NT2/D1 (cell line): ENCODE measurements around the gene MON2.

Experiments used
- DNase-seq: peaks from one replicate; pipeline ENCODE4 v3.0.0-alpha.2; 2011; ENCODE audit warnings: low read depth, low spot score
- H3K27me3 ChIP-seq: 2 replicates; pipeline ENCODE4 v1.6.0; 2011; ENCODE audit warnings: mild to moderate bottlenecking; ENCODE audit not compliant: insufficient read length, insufficient read depth
- H3K36me3 ChIP-seq: 2 replicates; pipeline ENCODE4 v1.6.1; 2011; ENCODE audit warnings: mild to moderate bottlenecking, low read length, mixed read lengths; ENCODE audit not compliant: insufficient read depth, insufficient read length
- H3K4me1 ChIP-seq: 2 replicates; pipeline ENCODE4 v1.5.1; 2011; ENCODE audit not compliant: insufficient read depth, insufficient read length
- H3K4me3 ChIP-seq: 2 replicates; pipeline ENCODE4 v1.5.1; 2011; ENCODE audit warnings: low read depth; ENCODE audit not compliant: insufficient read length
- H3K9ac ChIP-seq: 2 replicates; pipeline ENCODE4 v1.6.0; 2011; ENCODE audit warnings: low read depth; ENCODE audit not compliant: insufficient read length
- H3K9me3 ChIP-seq: 2 replicates; pipeline ENCODE4 v1.5.1; 2011; ENCODE audit warnings: mild to moderate bottlenecking, low read length; ENCODE audit not compliant: insufficient read depth
- SUZ12 ChIP-seq: IDR thresholded peaks from 2 replicates; pipeline ENCODE4 v1.6.1; 2011; ENCODE audit not compliant: insufficient read length, insufficient read depth; ENCODE audit errors: extremely low read depth
- YY1 ChIP-seq: IDR thresholded peaks from 2 replicates; pipeline ENCODE4 v1.6.1; 2011; ENCODE audit not compliant: insufficient read length, insufficient read depth
- ZNF274 ChIP-seq: IDR thresholded peaks from 2 replicates; pipeline ENCODE4 v1.6.1; 2011; ENCODE audit warnings: mild to moderate bottlenecking, low read depth, low read length

The MON2 gene

GRCh38 chr12:62588916-62589315 is 122.3 kb downstream of the MON2 start:
- Histone ChIP-seq H3K9me3 (no peaks in the 10 kb centered on the region), H3K27me3 (no peaks in the 10 kb centered on the region), H3K9ac (no peak overlapping the region), H3K36me3 (peaks cover 11% of the 10 kb centered on the region), H3K4me3 (no peak overlapping the region), H3K4me1 (no peaks in the 10 kb centered on the region)
- no peak for DNase-seq
- TF ChIP-seq SUZ12: no peak
- no peak for TF ChIP-seq ZNF274
- TF ChIP-seq YY1: no peak

GRCh38 chr12:62597253-62597652 is 130.6 kb downstream of the MON2 start:
- Histone ChIP-seq H3K4me1 (no peaks in the 10 kb centered on the region), H3K9me3 (no peaks in the 10 kb centered on the region), H3K4me3 (no peak overlapping the region), H3K9ac (no peak overlapping the region), H3K36me3 (no peaks in the 10 kb centered on the region), H3K27me3 (no peaks in the 10 kb centered on the region)
- no peak for DNase-seq
- TF ChIP-seq SUZ12 (no peak), ZNF274 (no peak), YY1 (no peak)

GRCh38 chr12:62598846-62599245 is 132.2 kb downstream of the MON2 start:
- no peak overlapping the region for H3K4me3 ChIP-seq
- H3K36me3 ChIP-seq: no peaks in the 10 kb centered on the region
- no peak for TF ChIP-seq SUZ12
- no peak for TF ChIP-seq YY1
- no peak for TF ChIP-seq ZNF274
- no peaks in the 10 kb centered on the region for H3K9me3 ChIP-seq
- H3K9ac ChIP-seq: no peak overlapping the region
- H3K27me3 ChIP-seq: no peaks in the 10 kb centered on the region
- H3K4me1 ChIP-seq: no peaks in the 10 kb centered on the region
- no peak for DNase-seq

DNA sequence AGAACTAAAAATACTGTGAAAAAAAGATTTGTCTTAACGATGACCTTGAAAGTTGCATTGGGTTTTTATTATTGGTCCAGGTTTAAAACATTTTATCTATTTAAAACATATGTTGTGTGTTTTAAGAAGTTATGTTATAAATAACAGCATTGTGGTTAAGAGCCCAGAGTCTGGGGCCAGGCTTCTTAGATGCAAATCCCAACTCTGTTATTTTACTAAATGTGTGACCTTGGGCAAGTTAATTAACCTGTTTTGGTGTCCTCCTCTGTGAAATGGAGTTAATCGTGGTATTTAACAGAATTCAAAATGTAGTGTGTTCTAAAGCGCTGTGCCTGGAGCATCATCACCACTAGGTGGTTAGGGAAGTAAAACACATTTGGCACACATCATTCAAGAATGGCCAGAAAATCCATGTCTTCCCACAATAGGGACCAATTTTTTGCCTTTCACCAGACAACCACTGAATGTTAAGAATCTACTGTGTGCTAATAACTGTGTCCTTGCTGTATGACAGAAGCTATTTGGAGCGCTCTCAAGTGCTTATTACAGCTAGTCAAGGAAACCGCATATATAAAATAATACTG is 133.3 kb downstream of the MON2 start:
- H3K9me3 ChIP-seq: no peaks in the 10 kb centered on the region

DNA sequence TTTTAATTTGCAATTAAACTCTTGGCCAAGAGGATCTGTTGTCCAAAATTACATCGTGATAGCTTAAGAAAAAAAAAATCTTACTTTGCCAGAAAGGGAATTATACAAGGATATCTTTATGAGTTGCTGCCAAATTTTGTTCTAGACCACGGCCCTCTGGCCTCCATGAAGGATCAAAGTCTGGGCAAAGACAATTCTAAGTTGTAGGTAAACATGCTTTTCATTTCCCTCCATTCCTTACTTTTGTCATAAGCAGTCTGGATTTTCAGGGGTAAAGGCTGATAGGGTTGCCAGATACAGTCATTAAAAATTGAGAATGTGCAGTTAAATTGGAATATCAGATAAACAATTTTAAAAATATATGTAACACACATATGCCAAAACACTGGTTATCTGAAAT is 135.1 kb downstream of the MON2 start:
- DNase-seq: no peak
- Histone ChIP-seq H3K36me3 (peaks cover 8% of the 10 kb centered on the region), H3K9me3 (no peaks in the 10 kb centered on the region), H3K4me3 (peak overlapping the region; percentile 89), H3K9ac (peak overlapping the region; percentile 98), H3K27me3 (no peaks in the 10 kb centered on the region), H3K4me1 (no peaks in the 10 kb centered on the region)
- TF ChIP-seq SUZ12 (no peak), ZNF274 (no peak), YY1 (no peak)

More for the DNA sequence above, 133.3 kb downstream of the MON2 start:
- no peak overlapping the region for H3K9ac ChIP-seq
- H3K27me3 ChIP-seq: no peaks in the 10 kb centered on the region
- no peak for DNase-seq
- no peaks in the 10 kb centered on the region for H3K4me1 ChIP-seq
- no peak overlapping the region for H3K4me3 ChIP-seq
- TF ChIP-seq YY1 (no peak), SUZ12 (no peak), ZNF274 (no peak)
- H3K36me3 ChIP-seq: no peaks in the 10 kb centered on the region

DNA sequence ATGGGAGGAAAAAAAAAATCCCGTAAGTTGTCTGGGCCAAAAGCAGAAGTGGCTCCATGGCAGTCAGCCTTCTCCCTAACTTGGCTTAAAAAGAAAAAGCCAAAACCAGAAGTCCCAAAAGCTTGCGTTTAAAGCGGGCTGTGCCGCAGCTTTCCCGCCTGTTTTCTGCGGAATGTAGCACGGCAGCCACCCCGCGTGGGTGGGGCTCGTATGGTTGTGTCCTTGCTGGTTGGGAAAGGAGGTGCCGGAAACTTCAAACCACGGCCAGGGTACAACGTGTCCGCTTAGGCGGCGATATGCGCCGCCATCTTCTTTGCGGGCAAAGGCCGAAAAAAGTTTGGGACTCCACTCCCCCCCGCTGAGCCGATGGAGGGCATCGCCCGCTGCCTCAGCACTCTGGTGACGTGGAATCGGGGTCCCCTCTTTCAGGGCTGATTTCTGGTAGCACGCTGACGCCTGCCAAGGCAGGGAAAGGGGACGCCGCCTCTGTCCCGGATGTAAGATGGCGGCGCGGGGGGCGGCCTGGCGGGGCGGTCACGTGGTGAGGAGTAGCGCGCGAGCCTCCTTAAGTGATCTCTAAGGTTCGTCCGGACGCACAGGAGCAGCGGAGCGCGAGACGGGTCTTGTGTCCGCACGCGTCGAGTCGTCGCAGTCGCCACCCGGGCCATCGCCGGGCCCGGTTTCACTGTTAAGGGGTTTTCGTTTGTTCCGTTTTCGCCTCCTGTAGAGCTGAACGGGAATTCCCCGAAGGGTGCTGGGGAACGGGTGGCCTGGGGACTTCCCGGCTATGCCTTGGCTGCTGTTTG is 135.8 kb downstream of the MON2 start:
- TF ChIP-seq SUZ12 (no peak), YY1 (peak; percentile 90)
- DNase-seq: peak; percentile 89
- H3K27me3 ChIP-seq: no peaks in the 10 kb centered on the region

GRCh38 chr12:62603061-62603810 is 136.6 kb downstream of the MON2 start:
- Histone ChIP-seq H3K4me3 (peak overlapping the region; percentile 89), H3K36me3 (peaks cover 8% of the 10 kb centered on the region), H3K9me3 (no peaks in the 10 kb centered on the region), H3K9ac (peak overlapping the region; percentile 98), H3K4me1 (no peaks in the 10 kb centered on the region), H3K27me3 (no peaks in the 10 kb centered on the region)
- DNase-seq: peak; percentile 85
- TF ChIP-seq ZNF274 (no peak), SUZ12 (no peak), YY1 (no peak)

More for the DNA sequence above, 135.8 kb downstream of the MON2 start:
- Histone ChIP-seq H3K9ac (peak overlapping the region; percentile 98), H3K9me3 (no peaks in the 10 kb centered on the region), H3K36me3 (peaks cover 8% of the 10 kb centered on the region), H3K4me3 (peak overlapping the region; percentile 89), H3K4me1 (no peaks in the 10 kb centered on the region)
